HCT116 (cell line): Measurements from ENCODE around the gene INTS1.

Experiments used
- EGR1 ChIP-seq: IDR thresholded peaks from 2 replicates; pipeline ENCODE4 v1.6.1; 2012; ENCODE audit warnings: low read depth
- EZH2 ChIP-seq: fragments of 200-600 bp; sonication (generic); IDR thresholded peaks from 2 replicates; pipeline ENCODE4 v1.6.1; 2017; ENCODE audit warnings: antibody characterized with exemption, mixed run types
- EZH2phosphoT487 ChIP-seq: fragments of 200-600 bp; IDR thresholded peaks from 2 replicates; pipeline ENCODE4 v1.6.1; 2018; ENCODE audit warnings: antibody characterized with exemption, borderline replicate concordance
- POLR2A ChIP-seq: IDR thresholded peaks from 2 replicates; pipeline ENCODE4 v1.7.0; 2011; ENCODE audit warnings: borderline replicate concordance; ENCODE audit not compliant: insufficient read depth, insufficient read length; ENCODE audit errors: extremely low read depth
- POLR2AphosphoS5 ChIP-seq: IDR thresholded peaks from 2 replicates; pipeline ENCODE4 v1.6.1; 2011; ENCODE audit warnings: mild to moderate bottlenecking, low read depth, low read length, moderate library complexity
- RAD21 ChIP-seq: IDR thresholded peaks from 2 replicates; pipeline ENCODE4 v1.6.1; 2012; ENCODE audit warnings: low read depth, mild to moderate bottlenecking
- SRF ChIP-seq: IDR thresholded peaks from 2 replicates; pipeline ENCODE4 v1.6.1; 2012; ENCODE audit warnings: low read depth
- TF ChIP-seq, protein P1 (sequence below), 3 experiments: fragments of 200-600 bp in 1 of 3; sonication (generic) in 1 of 3; IDR thresholded peaks in 2 of 3; conservative IDR thresholded peaks in 1 of 3; 2 replicates each; pipeline ENCODE4 v1.5.1; 2012 to 2017; ENCODE audit warnings: low read depth in 2 of 3, low read length in 2 of 3, antibody characterized with exemption in 1 of 3, borderline replicate concordance in 1 of 3, control low read depth in 1 of 3, mild to moderate bottlenecking in 1 of 3, mixed read lengths in 1 of 3, mixed run types in 1 of 3, moderate library complexity in 1 of 3; ENCODE audit not compliant: insufficient read depth in 1 of 3
- TF ChIP-seq, protein P2 (sequence below): IDR thresholded peaks from 2 replicates; pipeline ENCODE4 v1.6.1; 2012; ENCODE audit warnings: low read depth
- TF ChIP-seq, protein P3 (sequence below): IDR thresholded peaks from 2 replicates; pipeline ENCODE4 v1.6.1; 2012
- TF ChIP-seq, protein P4 (sequence below): IDR thresholded peaks from 2 replicates; pipeline ENCODE4 v1.6.1; 2012

DNA sequence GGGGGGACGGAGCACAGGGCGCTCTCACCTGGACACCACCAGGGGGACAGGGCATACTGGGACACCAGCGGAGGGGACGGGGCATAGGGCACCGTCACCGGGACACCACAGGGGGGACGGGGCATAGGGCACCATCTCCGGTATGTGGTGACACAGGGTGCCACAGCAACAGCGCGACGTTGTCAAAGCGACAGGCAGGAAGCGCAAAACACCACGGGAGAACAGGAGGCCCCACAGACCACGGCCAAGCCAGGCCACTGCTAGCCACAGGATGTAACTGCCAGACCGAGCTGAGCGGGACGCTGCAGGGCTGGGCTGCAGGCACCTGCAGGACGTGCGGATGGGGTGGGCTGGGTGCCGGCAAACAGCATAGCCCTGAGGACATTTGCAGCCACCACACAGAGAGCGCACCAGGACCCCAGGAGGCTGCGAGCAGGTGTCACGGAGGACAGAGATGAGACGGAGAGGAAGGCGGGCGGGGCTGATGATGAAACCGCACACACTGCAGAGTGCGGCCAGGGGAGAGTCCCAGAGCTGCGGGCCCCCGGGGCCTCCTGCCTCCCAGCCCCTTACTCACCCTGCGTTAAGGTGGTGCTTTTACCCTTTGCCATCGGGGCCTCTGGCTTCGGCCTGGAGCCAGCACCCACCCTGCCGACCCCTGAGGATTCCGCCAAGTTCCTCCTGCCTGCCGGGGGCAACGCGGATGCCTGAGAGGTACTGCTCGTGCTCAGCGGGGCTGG is 62.4 kb downstream of the INTS1 start:
- TF ChIP-seq, protein P1, sequence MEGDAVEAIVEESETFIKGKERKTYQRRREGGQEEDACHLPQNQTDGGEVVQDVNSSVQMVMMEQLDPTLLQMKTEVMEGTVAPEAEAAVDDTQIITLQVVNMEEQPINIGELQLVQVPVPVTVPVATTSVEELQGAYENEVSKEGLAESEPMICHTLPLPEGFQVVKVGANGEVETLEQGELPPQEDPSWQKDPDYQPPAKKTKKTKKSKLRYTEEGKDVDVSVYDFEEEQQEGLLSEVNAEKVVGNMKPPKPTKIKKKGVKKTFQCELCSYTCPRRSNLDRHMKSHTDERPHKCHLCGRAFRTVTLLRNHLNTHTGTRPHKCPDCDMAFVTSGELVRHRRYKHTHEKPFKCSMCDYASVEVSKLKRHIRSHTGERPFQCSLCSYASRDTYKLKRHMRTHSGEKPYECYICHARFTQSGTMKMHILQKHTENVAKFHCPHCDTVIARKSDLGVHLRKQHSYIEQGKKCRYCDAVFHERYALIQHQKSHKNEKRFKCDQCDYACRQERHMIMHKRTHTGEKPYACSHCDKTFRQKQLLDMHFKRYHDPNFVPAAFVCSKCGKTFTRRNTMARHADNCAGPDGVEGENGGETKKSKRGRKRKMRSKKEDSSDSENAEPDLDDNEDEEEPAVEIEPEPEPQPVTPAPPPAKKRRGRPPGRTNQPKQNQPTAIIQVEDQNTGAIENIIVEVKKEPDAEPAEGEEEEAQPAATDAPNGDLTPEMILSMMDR (IDR thresholded peaks at IDR 0.05 in 2 of 3, conservative IDR thresholded peaks at IDR 0.05 in 1 of 3; ENCODE audit: borderline replicate concordance in 1 of 3, insufficient read depth in 1 of 3, low read depth in 2 of 3, low read length in 2 of 3): no peak
- no peak for TF ChIP-seq POLR2AphosphoS5
- no peak for TF ChIP-seq POLR2A
- TF ChIP-seq, protein P2, sequence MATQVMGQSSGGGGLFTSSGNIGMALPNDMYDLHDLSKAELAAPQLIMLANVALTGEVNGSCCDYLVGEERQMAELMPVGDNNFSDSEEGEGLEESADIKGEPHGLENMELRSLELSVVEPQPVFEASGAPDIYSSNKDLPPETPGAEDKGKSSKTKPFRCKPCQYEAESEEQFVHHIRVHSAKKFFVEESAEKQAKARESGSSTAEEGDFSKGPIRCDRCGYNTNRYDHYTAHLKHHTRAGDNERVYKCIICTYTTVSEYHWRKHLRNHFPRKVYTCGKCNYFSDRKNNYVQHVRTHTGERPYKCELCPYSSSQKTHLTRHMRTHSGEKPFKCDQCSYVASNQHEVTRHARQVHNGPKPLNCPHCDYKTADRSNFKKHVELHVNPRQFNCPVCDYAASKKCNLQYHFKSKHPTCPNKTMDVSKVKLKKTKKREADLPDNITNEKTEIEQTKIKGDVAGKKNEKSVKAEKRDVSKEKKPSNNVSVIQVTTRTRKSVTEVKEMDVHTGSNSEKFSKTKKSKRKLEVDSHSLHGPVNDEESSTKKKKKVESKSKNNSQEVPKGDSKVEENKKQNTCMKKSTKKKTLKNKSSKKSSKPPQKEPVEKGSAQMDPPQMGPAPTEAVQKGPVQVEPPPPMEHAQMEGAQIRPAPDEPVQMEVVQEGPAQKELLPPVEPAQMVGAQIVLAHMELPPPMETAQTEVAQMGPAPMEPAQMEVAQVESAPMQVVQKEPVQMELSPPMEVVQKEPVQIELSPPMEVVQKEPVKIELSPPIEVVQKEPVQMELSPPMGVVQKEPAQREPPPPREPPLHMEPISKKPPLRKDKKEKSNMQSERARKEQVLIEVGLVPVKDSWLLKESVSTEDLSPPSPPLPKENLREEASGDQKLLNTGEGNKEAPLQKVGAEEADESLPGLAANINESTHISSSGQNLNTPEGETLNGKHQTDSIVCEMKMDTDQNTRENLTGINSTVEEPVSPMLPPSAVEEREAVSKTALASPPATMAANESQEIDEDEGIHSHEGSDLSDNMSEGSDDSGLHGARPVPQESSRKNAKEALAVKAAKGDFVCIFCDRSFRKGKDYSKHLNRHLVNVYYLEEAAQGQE: no peak
- TF ChIP-seq RAD21: no peak
- no peak for TF ChIP-seq EGR1
- TF ChIP-seq EZH2: no peak
- TF ChIP-seq, protein P3, sequence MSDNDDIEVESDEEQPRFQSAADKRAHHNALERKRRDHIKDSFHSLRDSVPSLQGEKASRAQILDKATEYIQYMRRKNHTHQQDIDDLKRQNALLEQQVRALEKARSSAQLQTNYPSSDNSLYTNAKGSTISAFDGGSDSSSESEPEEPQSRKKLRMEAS: no peak
- no peak for TF ChIP-seq SRF
- no peak for TF ChIP-seq EZH2phosphoT487
- TF ChIP-seq, protein P4, sequence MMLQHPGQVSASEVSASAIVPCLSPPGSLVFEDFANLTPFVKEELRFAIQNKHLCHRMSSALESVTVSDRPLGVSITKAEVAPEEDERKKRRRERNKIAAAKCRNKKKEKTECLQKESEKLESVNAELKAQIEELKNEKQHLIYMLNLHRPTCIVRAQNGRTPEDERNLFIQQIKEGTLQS: no peak
